ENCODE measurements around the gene SLC6A4.

SLC6A4 gene

DNA sequence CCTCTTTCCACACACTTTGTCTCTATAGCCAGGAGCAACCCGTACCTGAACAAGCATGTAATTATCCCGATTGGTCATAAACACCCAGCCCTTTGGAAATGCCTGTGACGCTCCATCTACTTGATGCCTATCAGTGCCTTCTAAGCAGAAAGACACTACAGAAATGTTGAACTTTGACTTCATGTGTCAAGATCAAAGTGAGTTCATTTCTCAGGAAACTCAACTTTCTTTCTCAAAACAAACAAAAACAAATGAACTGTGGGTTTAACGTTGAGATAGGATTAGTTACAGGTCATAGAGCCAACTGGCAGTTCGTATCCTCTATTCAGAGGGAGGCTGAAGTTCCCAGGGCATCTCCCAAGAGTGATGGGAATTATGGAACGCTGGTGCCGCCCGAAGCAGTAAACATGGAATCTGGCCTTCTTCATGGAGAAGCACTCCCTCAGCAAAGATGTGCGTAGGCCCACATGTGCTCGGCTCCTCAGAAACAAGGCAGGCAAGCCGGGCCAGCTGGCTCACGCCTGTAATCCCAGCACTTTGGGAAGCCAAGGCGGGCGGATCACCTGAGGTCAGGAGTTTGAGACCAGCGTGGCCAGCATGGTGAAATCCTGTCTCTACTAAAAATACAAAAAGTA lies 9.5 kb downstream of the SLC6A4 start:
- Histone ChIP-seq H3K4me1 (ENCODE audit: control insufficient read depth, low read length) (peaks cover 10% of the 10 kb centered on the region), H3K27ac (ENCODE audit: low read depth, low read length) (no peak overlapping the region), H3K9me3 (ENCODE audit: control insufficient read depth, insufficient read depth, low read length) (no peaks in the 10 kb centered on the region), H3K27me3 (ENCODE audit: control insufficient read depth, low read length) (no peaks in the 10 kb centered on the region), H3K4me2 (ENCODE audit: low read length) (no peak overlapping the region), H3K4me3 (ENCODE audit: low read length) (no peak overlapping the region), H3K79me2 (ENCODE audit: control insufficient read depth, low read length) (no peaks in the 10 kb centered on the region), H4K20me1 (ENCODE audit: control insufficient read depth, insufficient read depth, low read depth, low read length) (no peaks in the 10 kb centered on the region), H3K9me2 (replicated peaks; ENCODE audit: control insufficient read depth, low read length) (no peaks in the 10 kb centered on the region), H3F3A (ENCODE audit: control insufficient read depth, insufficient read depth) (no peaks in the 10 kb centered on the region), H3K36me3 (ENCODE audit: control insufficient read depth, low read length) (no peaks in the 10 kb centered on the region)
- no peak for TF ChIP-seq CTCF (IDR thresholded peaks at IDR 0.05; ENCODE audit: low read depth, low read length, poor library complexity, severe bottlenecking)
- no peak for TF ChIP-seq EZH2phosphoT487 (IDR thresholded peaks at IDR 0.05; ENCODE audit: borderline replicate concordance, low read length)

DNA sequence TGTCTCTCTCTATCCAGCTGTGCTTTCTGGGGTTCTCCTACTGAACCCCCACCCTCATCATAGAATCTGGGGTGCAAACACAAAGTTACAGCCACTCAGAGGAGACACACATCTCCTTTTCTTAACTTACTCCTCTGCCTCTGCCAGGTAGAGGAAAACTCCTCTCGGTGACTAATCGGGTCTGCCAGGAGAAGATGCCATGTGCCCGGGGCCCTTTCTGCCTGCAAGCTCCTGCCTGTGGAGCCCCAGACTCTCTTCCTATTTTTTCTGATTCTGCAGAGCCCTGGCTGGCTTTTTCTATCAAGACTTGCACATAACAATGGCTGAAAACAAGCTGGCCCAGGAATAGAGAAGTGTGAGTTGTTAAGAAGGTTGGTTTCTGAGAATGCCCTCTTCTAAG lies 10.4 kb downstream of the SLC6A4 start:
- Histone ChIP-seq H3F3A (ENCODE audit: control insufficient read depth, insufficient read depth) (no peaks in the 10 kb centered on the region), H3K27ac (ENCODE audit: low read depth, low read length) (no peak overlapping the region), H3K4me2 (ENCODE audit: low read length) (no peak overlapping the region), H3K36me3 (ENCODE audit: control insufficient read depth, low read length) (no peaks in the 10 kb centered on the region), H3K27me3 (ENCODE audit: control insufficient read depth, low read length) (no peaks in the 10 kb centered on the region), H3K9me2 (replicated peaks; ENCODE audit: control insufficient read depth, low read length) (no peaks in the 10 kb centered on the region), H3K4me1 (ENCODE audit: control insufficient read depth, low read length) (peaks cover 3% of the 10 kb centered on the region), H3K9me3 (ENCODE audit: control insufficient read depth, insufficient read depth, low read length) (no peaks in the 10 kb centered on the region), H3K4me3 (ENCODE audit: low read length) (no peak overlapping the region), H3K79me2 (ENCODE audit: control insufficient read depth, low read length) (no peaks in the 10 kb centered on the region), H4K20me1 (ENCODE audit: control insufficient read depth, insufficient read depth, low read depth, low read length) (no peaks in the 10 kb centered on the region)
- TF ChIP-seq CTCF (IDR thresholded peaks at IDR 0.05; ENCODE audit: low read depth, low read length, poor library complexity, severe bottlenecking) (no peak), EZH2phosphoT487 (IDR thresholded peaks at IDR 0.05; ENCODE audit: borderline replicate concordance, low read length) (no peak)

- H3F3A ChIP-seq (ENCODE audit: control insufficient read depth, insufficient read depth): no peaks in the 10 kb centered on the region
- H3K9me3 ChIP-seq (ENCODE audit: control insufficient read depth, insufficient read depth, low read length): no peaks in the 10 kb centered on the region
- H3K79me2 ChIP-seq (ENCODE audit: control insufficient read depth, low read length): no peaks in the 10 kb centered on the region
- H3K4me3 ChIP-seq (ENCODE audit: low read length): no peak overlapping the region
- H3K4me1 ChIP-seq (ENCODE audit: control insufficient read depth, low read length): no peaks in the 10 kb centered on the region
- no peak for TF ChIP-seq EZH2phosphoT487 (IDR thresholded peaks at IDR 0.05; ENCODE audit: borderline replicate concordance, low read length)
- no peak for TF ChIP-seq CTCF (IDR thresholded peaks at IDR 0.05; ENCODE audit: low read depth, low read length, poor library complexity, severe bottlenecking)
- H3K4me2 ChIP-seq (ENCODE audit: low read length): no peak overlapping the region
- H3K27me3 ChIP-seq (ENCODE audit: control insufficient read depth, low read length): no peaks in the 10 kb centered on the region
- no peaks in the 10 kb centered on the region for H3K9me2 ChIP-seq (replicated peaks; ENCODE audit: control insufficient read depth, low read length)
- no peaks in the 10 kb centered on the region for H3K36me3 ChIP-seq (ENCODE audit: control insufficient read depth, low read length)
- no peak overlapping the region for H3K27ac ChIP-seq (ENCODE audit: low read depth, low read length)
- no peaks in the 10 kb centered on the region for H4K20me1 ChIP-seq (ENCODE audit: control insufficient read depth, insufficient read depth, low read depth, low read length)
These were observed 11.0 kb downstream of the SLC6A4 start for GRCh38 chr17:30224419-30224960.
